ENCODE measurements around the gene NOX3.
A peak's percentile ranks its signal among the peaks of the same experiment; 100 is the strongest.
"Not testable (repeated sequence)": the region's sequence is repeated elsewhere in the genome, so short reads cannot be mapped to it uniquely, and the experiment has no call there.

The NOX3 gene

DNA sequence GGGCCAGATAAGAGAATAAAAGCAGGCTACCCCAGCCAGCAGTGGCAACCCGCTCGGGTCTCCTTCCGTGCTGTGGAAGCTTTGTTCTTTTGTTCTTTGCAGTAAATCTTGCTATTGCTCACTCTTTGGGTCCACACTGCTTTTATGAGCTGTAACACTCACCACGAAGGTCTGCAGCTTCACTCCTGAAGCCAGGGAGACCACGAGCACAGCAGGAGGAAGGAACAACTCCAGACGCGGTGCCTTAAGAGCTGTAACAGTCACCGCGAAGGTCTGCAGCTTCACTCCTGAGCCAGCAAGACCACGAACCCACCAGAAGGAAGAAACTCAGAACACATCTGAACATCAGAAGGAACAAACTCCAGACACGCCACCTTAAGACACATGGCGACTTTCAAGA is 91.6 kb downstream of the NOX3 start:
- H3K4me1 ChIP-seq (ENCODE audit: control extremely low read depth in 1 of 4, control insufficient read depth in 4 of 4, insufficient read depth in 4 of 4, low read length in 3 of 4); H3K9me3 ChIP-seq (ENCODE audit: control extremely low read depth in 1 of 5, control insufficient read depth in 4 of 5, insufficient read depth in 2 of 5, low read depth in 1 of 5, low read length in 4 of 5); H3K36me3 ChIP-seq (ENCODE audit: control insufficient read depth in 4 of 4, insufficient read depth in 4 of 4, low read length in 3 of 4); H3K27me3 ChIP-seq (replicated peaks in 2 of 5; ENCODE audit: control insufficient read depth in 4 of 5, insufficient read depth in 5 of 5, low read length in 4 of 5); H3K4me3 ChIP-seq (ENCODE audit: control insufficient read depth in 1 of 7, extremely low read depth in 1 of 7, insufficient read depth in 4 of 7, low read depth in 2 of 7, low read length in 6 of 7); CTCF ChIA-PET; H3K27ac ChIP-seq (ENCODE audit: insufficient read depth in 1 of 2, low read depth in 1 of 2, low read length in 2 of 2, poor library complexity in 1 of 2, severe bottlenecking in 2 of 2); POLR2A ChIA-PET: not testable (repeated sequence)
- WGBS (ENCODE audit: insufficient coverage), result 40% methylated on average over 6 of the region's 12 CpGs
- DNase-seq, result peak in 2 of 3 donors; percentile 46 to 63

GRCh38 chr6:155362968-155363632 is 92.5 kb downstream of the NOX3 start:
- DNase-seq; H3K27ac ChIP-seq (ENCODE audit: insufficient read depth in 1 of 2, low read depth in 1 of 2, low read length in 2 of 2, poor library complexity in 1 of 2, severe bottlenecking in 2 of 2); H3K4me3 ChIP-seq (ENCODE audit: control insufficient read depth in 1 of 7, extremely low read depth in 1 of 7, insufficient read depth in 4 of 7, low read depth in 2 of 7, low read length in 6 of 7); CTCF ChIA-PET; POLR2A ChIA-PET; H3K4me1 ChIP-seq (ENCODE audit: control extremely low read depth in 1 of 4, control insufficient read depth in 4 of 4, insufficient read depth in 4 of 4, low read length in 3 of 4); H3K9me3 ChIP-seq (ENCODE audit: control extremely low read depth in 1 of 5, control insufficient read depth in 4 of 5, insufficient read depth in 2 of 5, low read depth in 1 of 5, low read length in 4 of 5); H3K27me3 ChIP-seq (replicated peaks in 2 of 5; ENCODE audit: control insufficient read depth in 4 of 5, insufficient read depth in 5 of 5, low read length in 4 of 5); H3K36me3 ChIP-seq (ENCODE audit: control insufficient read depth in 4 of 4, insufficient read depth in 4 of 4, low read length in 3 of 4): not testable (repeated sequence)
- over 99% methylated on average over 26 of the region's 39 CpGs for WGBS (ENCODE audit: insufficient coverage)

- POLR2A ChIA-PET, result no interaction called here
- CTCF ChIA-PET, result interaction anchor here (1.1 kb wide), 1 partner anchor 10 kb away, joined by 3 read pairs; no protein-coding TSS in a partner anchor
- H3K27ac ChIP-seq (ENCODE audit: insufficient read depth in 1 of 2, low read depth in 1 of 2, low read length in 2 of 2, poor library complexity in 1 of 2, severe bottlenecking in 2 of 2), result no peak overlapping the region
- H3K4me3 ChIP-seq (ENCODE audit: control insufficient read depth in 1 of 7, extremely low read depth in 1 of 7, insufficient read depth in 4 of 7, low read depth in 2 of 7, low read length in 6 of 7), result no peak overlapping the region
- peak in 2 of 3 donors; percentile 21 to 34 for DNase-seq
- peaks cover 4 to 30% (median 15%) of the 10 kb centered on the region in 5 experiments for H3K9me3 ChIP-seq (ENCODE audit: control extremely low read depth in 1 of 5, control insufficient read depth in 4 of 5, insufficient read depth in 2 of 5, low read depth in 1 of 5, low read length in 4 of 5)
- H3K36me3 ChIP-seq (ENCODE audit: control insufficient read depth in 4 of 4, insufficient read depth in 4 of 4, low read length in 3 of 4), result no peaks in the 10 kb centered on the region
- no peaks in the 10 kb centered on the region for H3K27me3 ChIP-seq (replicated peaks in 2 of 5; ENCODE audit: control insufficient read depth in 4 of 5, insufficient read depth in 5 of 5, low read length in 4 of 5)
- no peaks in the 10 kb centered on the region for H3K4me1 ChIP-seq (ENCODE audit: control extremely low read depth in 1 of 4, control insufficient read depth in 4 of 4, insufficient read depth in 4 of 4, low read length in 3 of 4)
Observed at GRCh38 chr6:155354167-155354566, 101.5 kb downstream of the NOX3 start.

DNA sequence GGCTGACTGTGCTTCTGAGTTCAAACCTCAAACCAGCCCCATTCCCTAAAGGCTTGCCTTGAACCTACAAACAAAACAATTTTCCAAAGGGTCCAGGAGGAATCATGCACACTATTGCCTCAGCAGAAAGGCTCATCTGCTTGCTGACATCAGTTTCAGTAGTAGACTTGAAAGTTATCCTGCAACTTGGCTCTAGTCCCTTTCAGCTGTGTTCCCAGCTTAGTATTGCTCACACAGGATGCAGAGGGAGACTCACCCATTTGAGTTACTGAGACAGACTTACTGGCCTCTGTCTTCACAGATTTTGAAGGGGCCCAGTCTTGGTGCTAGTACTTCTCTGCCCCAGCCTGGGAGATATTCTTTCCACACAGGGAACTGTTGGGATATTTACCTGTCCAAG is 102.8 kb downstream of the NOX3 start:
- no peaks in the 10 kb centered on the region for H3K4me1 ChIP-seq (ENCODE audit: control extremely low read depth in 1 of 4, control insufficient read depth in 4 of 4, insufficient read depth in 4 of 4, low read length in 3 of 4)
- CTCF ChIA-PET, result no interaction called here
- POLR2A ChIA-PET, result interaction anchor here (0.6 kb wide), 1 partner anchor 98 kb away, joined by 3 read pairs; no protein-coding TSS in a partner anchor
- DNase-seq, result no peak
- H3K27ac ChIP-seq (ENCODE audit: insufficient read depth in 1 of 2, low read depth in 1 of 2, low read length in 2 of 2, poor library complexity in 1 of 2, severe bottlenecking in 2 of 2), result no peak overlapping the region
- H3K36me3 ChIP-seq (ENCODE audit: control insufficient read depth in 4 of 4, insufficient read depth in 4 of 4, low read length in 3 of 4), result no peaks in the 10 kb centered on the region
- H3K4me3 ChIP-seq (ENCODE audit: control insufficient read depth in 1 of 7, extremely low read depth in 1 of 7, insufficient read depth in 4 of 7, low read depth in 2 of 7, low read length in 6 of 7), result no peak overlapping the region
- H3K9me3 ChIP-seq (ENCODE audit: control extremely low read depth in 1 of 5, control insufficient read depth in 4 of 5, insufficient read depth in 2 of 5, low read depth in 1 of 5, low read length in 4 of 5), result peaks cover 5 to 38% (median 15%) of the 10 kb centered on the region in 5 experiments
- H3K27me3 ChIP-seq (replicated peaks in 2 of 5; ENCODE audit: control insufficient read depth in 4 of 5, insufficient read depth in 5 of 5, low read length in 4 of 5), result no peaks in the 10 kb centered on the region

- DNase-seq, result no peak
- no peak overlapping the region for H3K4me3 ChIP-seq (ENCODE audit: control insufficient read depth in 1 of 7, extremely low read depth in 1 of 7, insufficient read depth in 4 of 7, low read depth in 2 of 7, low read length in 6 of 7)
- H3K27ac ChIP-seq (ENCODE audit: insufficient read depth in 1 of 2, low read depth in 1 of 2, low read length in 2 of 2, poor library complexity in 1 of 2, severe bottlenecking in 2 of 2), result no peak overlapping the region
- peaks cover 6 to 45% (median 16%) of the 10 kb centered on the region in 5 experiments for H3K9me3 ChIP-seq (ENCODE audit: control extremely low read depth in 1 of 5, control insufficient read depth in 4 of 5, insufficient read depth in 2 of 5, low read depth in 1 of 5, low read length in 4 of 5)
- no peaks in the 10 kb centered on the region for H3K36me3 ChIP-seq (ENCODE audit: control insufficient read depth in 4 of 4, insufficient read depth in 4 of 4, low read length in 3 of 4)
- CTCF ChIA-PET, result no interaction called here
- no peaks in the 10 kb centered on the region for H3K4me1 ChIP-seq (ENCODE audit: control extremely low read depth in 1 of 4, control insufficient read depth in 4 of 4, insufficient read depth in 4 of 4, low read length in 3 of 4)
- H3K27me3 ChIP-seq (replicated peaks in 2 of 5; ENCODE audit: control insufficient read depth in 4 of 5, insufficient read depth in 5 of 5, low read length in 4 of 5), result no peaks in the 10 kb centered on the region
- 95% methylated on average over 4 of the region's 4 CpGs for WGBS (ENCODE audit: insufficient coverage)
- POLR2A ChIA-PET, result no interaction called here
Observed at GRCh38 chr6:155352130-155352420, 103.6 kb downstream of the NOX3 start.

DNA sequence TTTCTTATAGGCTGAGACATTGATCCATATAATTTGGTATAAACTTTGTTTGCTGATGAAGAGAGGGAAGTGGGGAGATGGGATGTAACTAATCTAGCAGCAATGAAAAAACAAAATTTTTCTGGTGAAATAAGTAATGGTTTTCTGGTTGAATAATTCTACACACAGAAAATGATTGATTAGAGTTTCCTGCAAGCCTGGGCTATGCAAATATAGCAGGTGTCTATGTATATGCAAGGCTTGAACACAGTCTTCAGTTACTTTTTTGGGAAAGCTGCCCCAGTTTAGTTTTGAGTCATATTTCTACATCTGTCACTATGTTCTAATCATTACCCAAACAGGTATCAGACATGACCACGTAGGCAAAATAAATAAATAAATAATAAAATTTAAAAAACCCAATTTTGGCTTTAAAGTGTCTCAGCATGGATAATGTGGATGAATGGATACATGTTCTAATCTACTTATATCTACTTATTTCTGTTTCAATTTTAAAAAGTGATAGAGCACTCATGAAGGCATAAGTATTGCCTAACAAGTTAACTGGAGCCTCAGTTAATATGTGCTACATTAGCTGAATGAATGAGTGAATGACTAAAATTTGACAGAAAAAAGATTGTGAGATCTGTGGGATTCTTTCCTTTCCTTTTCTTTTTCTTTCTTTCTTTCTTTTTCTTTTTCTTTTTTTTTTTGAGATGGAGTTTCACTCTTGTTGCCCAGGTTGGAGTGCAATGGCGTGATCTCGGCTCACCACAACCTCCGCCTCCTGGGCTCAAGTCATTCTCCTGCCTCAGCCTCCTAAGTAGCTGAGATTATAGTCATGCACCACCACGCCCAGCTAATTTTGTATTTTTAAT is 104.1 kb downstream of the NOX3 start:
- peaks cover 6 to 45% (median 18%) of the 10 kb centered on the region in 5 experiments for H3K9me3 ChIP-seq (ENCODE audit: control extremely low read depth in 1 of 5, control insufficient read depth in 4 of 5, insufficient read depth in 2 of 5, low read depth in 1 of 5, low read length in 4 of 5)
- no peaks in the 10 kb centered on the region for H3K36me3 ChIP-seq (ENCODE audit: control insufficient read depth in 4 of 4, insufficient read depth in 4 of 4, low read length in 3 of 4)
- no peak overlapping the region for H3K4me3 ChIP-seq (ENCODE audit: control insufficient read depth in 1 of 7, extremely low read depth in 1 of 7, insufficient read depth in 4 of 7, low read depth in 2 of 7, low read length in 6 of 7)
- CTCF ChIA-PET, result no interaction called here
- POLR2A ChIA-PET, result no interaction called here
- H3K4me1 ChIP-seq (ENCODE audit: control extremely low read depth in 1 of 4, control insufficient read depth in 4 of 4, insufficient read depth in 4 of 4, low read length in 3 of 4), result no peaks in the 10 kb centered on the region
- no peak for DNase-seq
- no peak overlapping the region for H3K27ac ChIP-seq (ENCODE audit: insufficient read depth in 1 of 2, low read depth in 1 of 2, low read length in 2 of 2, poor library complexity in 1 of 2, severe bottlenecking in 2 of 2)
- WGBS (ENCODE audit: insufficient coverage), result no CpG with 5 or more reads among the region's 5 CpGs
- no peaks in the 10 kb centered on the region for H3K27me3 ChIP-seq (replicated peaks in 2 of 5; ENCODE audit: control insufficient read depth in 4 of 5, insufficient read depth in 5 of 5, low read length in 4 of 5)

GRCh38 chr6:155349956-155350355 is 105.7 kb downstream of the NOX3 start:
- no peaks in the 10 kb centered on the region for H3K4me1 ChIP-seq (ENCODE audit: control extremely low read depth in 1 of 4, control insufficient read depth in 4 of 4, insufficient read depth in 4 of 4, low read length in 3 of 4)
- H3K27me3 ChIP-seq (replicated peaks in 2 of 5; ENCODE audit: control insufficient read depth in 4 of 5, insufficient read depth in 5 of 5, low read length in 4 of 5), result no peaks in the 10 kb centered on the region
- H3K36me3 ChIP-seq (ENCODE audit: control insufficient read depth in 4 of 4, insufficient read depth in 4 of 4, low read length in 3 of 4), result no peaks in the 10 kb centered on the region
- H3K27ac ChIP-seq (ENCODE audit: insufficient read depth in 1 of 2, low read depth in 1 of 2, low read length in 2 of 2, poor library complexity in 1 of 2, severe bottlenecking in 2 of 2), result no peak overlapping the region
- no peak overlapping the region for H3K4me3 ChIP-seq (ENCODE audit: control insufficient read depth in 1 of 7, extremely low read depth in 1 of 7, insufficient read depth in 4 of 7, low read depth in 2 of 7, low read length in 6 of 7)
- CTCF ChIA-PET, result no interaction called here
- H3K9me3 ChIP-seq (ENCODE audit: control extremely low read depth in 1 of 5, control insufficient read depth in 4 of 5, insufficient read depth in 2 of 5, low read depth in 1 of 5, low read length in 4 of 5), result peaks cover 8 to 47% (median 21%) of the 10 kb centered on the region in 5 experiments
- POLR2A ChIA-PET, result no interaction called here
- WGBS (ENCODE audit: insufficient coverage), result 98% methylated on average over 5 of the region's 6 CpGs
- DNase-seq, result no peak
